Kidney epithelial cell (primary cell): Measurements from ENCODE around the gene LAMP1. TPM values are rescaled to one million over a fixed set of nuclear protein-coding genes. Genes with fewer than 3 reads are reported as not detected.

ENCODE experiments used
- DNase-seq: peaks from one replicate; pipeline ENCODE4 v3.0.0-alpha.2; 2010; ENCODE audit warnings: low read depth
- H3K27me3 ChIP-seq: 2 replicates; pipeline ENCODE4 v1.6.0; 2011; ENCODE audit warnings: low read length; ENCODE audit not compliant: control insufficient read depth, insufficient read depth
- H3K36me3 ChIP-seq: 2 replicates; pipeline ENCODE4 v1.5.1; 2011; ENCODE audit warnings: low read length; ENCODE audit not compliant: control insufficient read depth, insufficient read depth
- H3K4me3 ChIP-seq: 2 replicates; pipeline ENCODE4 v1.5.1; 2011; ENCODE audit warnings: low read depth, mild to moderate bottlenecking, control low read depth, low read length
- CTCF ChIP-seq: IDR thresholded peaks from 2 replicates; pipeline ENCODE4 v1.5.1; 2011; ENCODE audit warnings: mild to moderate bottlenecking, moderate library complexity, low read length, control low read depth, inconsistent platforms; ENCODE audit not compliant: insufficient read depth, poor library complexity, severe bottlenecking
- total RNA-seq: library from RNA; depleted of rRNA; stranded (reverse); fragments of >200 nt; gene quantifications from 2 replicates; pipeline ENCODE4 v1.2.3, GENCODE V29; 2015

LAMP1 gene
- total RNA-seq, 1 donor from 2014 or later = 273 TPM

GRCh38 chr13:113355621-113356020, 58.6 kb downstream of the LAMP1 start:
- peaks cover 2% of the 10 kb centered on the region for H3K27me3 ChIP-seq
- TF ChIP-seq CTCF = no peak
- no peak for DNase-seq

GRCh38 chr13:113356596-113356995, 59.6 kb downstream of the LAMP1 start:
- no peak for TF ChIP-seq CTCF
- peaks cover under 1% of the 10 kb centered on the region for H3K27me3 ChIP-seq
- no peak overlapping the region for H3K4me3 ChIP-seq
- no peak for DNase-seq
- H3K36me3 ChIP-seq = no peaks in the 10 kb centered on the region

More at GRCh38 chr13:113355621-113356020, 58.6 kb downstream of the LAMP1 start:
- Histone ChIP-seq H3K4me3 (no peak overlapping the region), H3K36me3 (no peaks in the 10 kb centered on the region)

- peaks cover 2% of the 10 kb centered on the region for H3K27me3 ChIP-seq
- no peak overlapping the region for H3K4me3 ChIP-seq
- no peak for TF ChIP-seq CTCF
- no peaks in the 10 kb centered on the region for H3K36me3 ChIP-seq
- DNase-seq = peak; percentile 63
Observed at GRCh38 chr13:113357529-113357928, 60.5 kb downstream of the LAMP1 start.

GRCh38 chr13:113358653-113359190, 61.7 kb downstream of the LAMP1 start:
- DNase-seq = no peak
- Histone ChIP-seq H3K36me3 (no peaks in the 10 kb centered on the region), H3K27me3 (peaks cover 13% of the 10 kb centered on the region), H3K4me3 (no peak overlapping the region)
- TF ChIP-seq CTCF = no peak

GRCh38 chr13:113359571-113359970, 62.5 kb downstream of the LAMP1 start:
- no peak for TF ChIP-seq CTCF
- H3K27me3 ChIP-seq = peaks cover 13% of the 10 kb centered on the region
- H3K36me3 ChIP-seq = no peaks in the 10 kb centered on the region
- DNase-seq = no peak
- H3K4me3 ChIP-seq = no peak overlapping the region

- no peak for TF ChIP-seq CTCF
- Histone ChIP-seq H3K27me3 (peaks cover 13% of the 10 kb centered on the region), H3K36me3 (no peaks in the 10 kb centered on the region), H3K4me3 (no peak overlapping the region)
- DNase-seq = no peak
Observed at GRCh38 chr13:113360446-113360845, 63.4 kb downstream of the LAMP1 start.
